PC-3 (cell line): ENCODE data around the gene U2SURP.

Experiments used
- CTCF ChIP-seq: fragments of 300-600 bp; sonication (generic); conservative IDR thresholded peaks from 2 replicates; pipeline ENCODE4 v1.5.1; 2017; ENCODE audit warnings: antibody characterized with exemption, low read depth, mild to moderate bottlenecking, low read length
- EZH2 ChIP-seq: fragments of 300-600 bp; sonication (generic); IDR thresholded peaks from one replicate; pipeline ENCODE4 v1.6.1; 2017; ENCODE audit warnings: antibody characterized with exemption, mild to moderate bottlenecking, low read length; ENCODE audit not compliant: unreplicated experiment

- TF ChIP-seq CTCF (no peak), EZH2 (no peak)
Measured at GRCh38 chr3:142984255-142984654, 17.1 kb upstream of the U2SURP start.
